Astrocyte of the cerebellum (primary cell): ENCODE data around the gene CAMTA1.

Experiments used
- DNase-seq: peaks from one replicate; pipeline ENCODE4 v3.0.0-alpha.2; 2011; ENCODE audit warnings: low read depth
- H3K4me3 ChIP-seq: 2 replicates; pipeline ENCODE4 v1.5.1; 2011; ENCODE audit warnings: mild to moderate bottlenecking, low read depth, low read length, moderate library complexity
- in situ Hi-C: cut with HindIII; loops from 2 replicates; pipeline ENCODE4 v1.10.0; 2017; ENCODE audit warnings: low sequenced_read_pairs
- TF ChIP-seq, protein P1 (sequence below): IDR thresholded peaks from 2 replicates; pipeline ENCODE4 v1.5.1; 2012; ENCODE audit warnings: low read length, low read depth, moderate library complexity, mild to moderate bottlenecking; ENCODE audit errors: missing control alignments

The CAMTA1 gene

DNA sequence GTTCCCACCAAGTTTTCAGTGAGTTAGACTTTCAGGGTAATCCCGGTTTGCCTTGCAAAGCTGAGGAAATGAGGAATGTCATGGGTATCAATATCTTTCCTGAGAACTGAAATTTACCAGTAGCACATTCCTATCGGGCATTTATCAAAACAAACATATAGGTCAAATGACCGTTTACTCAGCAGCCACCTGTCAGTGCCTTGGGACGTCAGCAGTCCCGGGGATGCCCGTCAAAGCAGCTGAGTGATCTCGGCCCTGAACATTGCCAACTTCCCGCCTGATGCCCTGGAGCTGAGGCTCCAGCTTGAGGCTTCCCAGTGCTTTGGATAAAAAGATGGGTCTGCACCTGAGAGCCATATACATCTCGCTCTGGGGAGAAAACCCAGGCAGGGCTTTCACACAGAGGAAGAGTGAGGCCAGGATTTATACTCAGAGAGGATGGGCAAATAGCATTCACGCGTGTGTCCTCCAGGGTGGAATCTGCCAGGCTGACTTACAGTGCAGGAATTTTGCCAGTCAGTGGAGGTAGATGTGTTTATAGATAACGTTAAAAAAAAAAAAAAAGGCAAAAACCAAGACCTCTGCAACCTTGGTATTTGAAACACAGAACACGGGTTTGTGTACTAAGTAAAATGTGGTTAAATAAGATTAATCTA lies 550.1 kb downstream of the CAMTA1 start:
- in situ Hi-C loops = no loop called here
- H3K4me3 ChIP-seq = no peak overlapping the region
- no peak for DNase-seq
- TF ChIP-seq, protein P1, sequence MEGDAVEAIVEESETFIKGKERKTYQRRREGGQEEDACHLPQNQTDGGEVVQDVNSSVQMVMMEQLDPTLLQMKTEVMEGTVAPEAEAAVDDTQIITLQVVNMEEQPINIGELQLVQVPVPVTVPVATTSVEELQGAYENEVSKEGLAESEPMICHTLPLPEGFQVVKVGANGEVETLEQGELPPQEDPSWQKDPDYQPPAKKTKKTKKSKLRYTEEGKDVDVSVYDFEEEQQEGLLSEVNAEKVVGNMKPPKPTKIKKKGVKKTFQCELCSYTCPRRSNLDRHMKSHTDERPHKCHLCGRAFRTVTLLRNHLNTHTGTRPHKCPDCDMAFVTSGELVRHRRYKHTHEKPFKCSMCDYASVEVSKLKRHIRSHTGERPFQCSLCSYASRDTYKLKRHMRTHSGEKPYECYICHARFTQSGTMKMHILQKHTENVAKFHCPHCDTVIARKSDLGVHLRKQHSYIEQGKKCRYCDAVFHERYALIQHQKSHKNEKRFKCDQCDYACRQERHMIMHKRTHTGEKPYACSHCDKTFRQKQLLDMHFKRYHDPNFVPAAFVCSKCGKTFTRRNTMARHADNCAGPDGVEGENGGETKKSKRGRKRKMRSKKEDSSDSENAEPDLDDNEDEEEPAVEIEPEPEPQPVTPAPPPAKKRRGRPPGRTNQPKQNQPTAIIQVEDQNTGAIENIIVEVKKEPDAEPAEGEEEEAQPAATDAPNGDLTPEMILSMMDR = no peak

DNA sequence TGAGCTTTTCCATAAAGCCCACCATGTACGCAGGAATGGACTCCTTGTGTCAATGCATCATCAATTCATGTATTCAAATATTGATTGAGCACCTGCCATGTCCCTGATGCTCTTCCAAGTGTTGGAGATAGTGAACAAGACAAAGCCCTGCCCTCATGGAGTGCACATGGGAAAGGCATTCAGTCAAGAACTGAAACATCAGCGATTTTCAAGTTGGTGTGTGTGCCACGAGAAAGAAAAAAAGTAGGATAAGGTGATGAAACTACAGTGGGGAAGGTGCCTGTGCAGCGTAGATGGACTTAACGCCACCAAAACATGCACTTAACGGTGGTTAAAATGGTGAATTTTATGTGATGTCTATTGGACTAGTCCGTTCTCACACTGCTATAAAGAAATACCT lies 553.2 kb downstream of the CAMTA1 start:
- no peak for DNase-seq
- in situ Hi-C loops = no loop called here
- H3K4me3 ChIP-seq = no peak overlapping the region
- TF ChIP-seq, protein P1 = no peak

DNA sequence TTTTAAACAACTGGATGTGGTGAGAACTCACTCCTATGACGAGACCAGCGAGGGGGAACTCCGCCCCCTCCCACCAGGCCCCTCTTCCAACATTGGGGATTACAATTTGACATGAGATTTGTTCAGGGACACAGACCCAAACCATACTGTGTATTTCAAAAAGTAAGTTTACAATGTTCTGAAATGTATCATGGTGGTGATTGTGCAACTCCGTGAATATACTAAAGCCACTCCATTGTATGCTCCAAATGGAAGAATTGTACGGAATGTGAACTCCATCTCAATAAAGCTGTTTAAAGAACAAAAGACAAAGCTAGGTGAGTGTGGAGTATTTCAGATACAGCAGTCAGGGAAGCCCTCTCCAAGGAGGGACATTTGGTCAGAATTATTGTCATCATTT lies 553.8 kb downstream of the CAMTA1 start:
- no peak overlapping the region for H3K4me3 ChIP-seq
- in situ Hi-C loops = no loop called here
- no peak for DNase-seq
- TF ChIP-seq, protein P1 = no peak

DNA sequence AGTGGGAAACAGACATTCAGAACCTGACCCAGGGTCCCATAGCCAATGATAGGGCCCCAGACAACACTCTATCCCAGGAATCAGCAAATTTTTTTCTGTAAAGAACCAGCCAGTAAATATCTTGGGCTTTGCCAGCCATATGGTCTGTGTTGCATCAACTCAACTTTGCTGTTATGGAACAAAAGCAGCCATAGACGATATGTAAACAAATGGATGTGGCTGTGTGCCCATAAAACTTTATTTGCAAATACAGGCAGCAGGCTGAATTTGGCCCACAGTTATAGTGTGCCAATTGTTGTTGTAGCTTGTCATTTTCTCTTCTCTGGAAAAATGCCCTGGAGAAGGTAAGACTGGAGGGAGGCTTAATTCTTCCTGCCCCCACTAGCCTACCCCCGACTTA lies 554.7 kb downstream of the CAMTA1 start:
- in situ Hi-C loops = no loop called here
- H3K4me3 ChIP-seq = no peak overlapping the region
- TF ChIP-seq, protein P1 = no peak
- DNase-seq = no peak

DNA sequence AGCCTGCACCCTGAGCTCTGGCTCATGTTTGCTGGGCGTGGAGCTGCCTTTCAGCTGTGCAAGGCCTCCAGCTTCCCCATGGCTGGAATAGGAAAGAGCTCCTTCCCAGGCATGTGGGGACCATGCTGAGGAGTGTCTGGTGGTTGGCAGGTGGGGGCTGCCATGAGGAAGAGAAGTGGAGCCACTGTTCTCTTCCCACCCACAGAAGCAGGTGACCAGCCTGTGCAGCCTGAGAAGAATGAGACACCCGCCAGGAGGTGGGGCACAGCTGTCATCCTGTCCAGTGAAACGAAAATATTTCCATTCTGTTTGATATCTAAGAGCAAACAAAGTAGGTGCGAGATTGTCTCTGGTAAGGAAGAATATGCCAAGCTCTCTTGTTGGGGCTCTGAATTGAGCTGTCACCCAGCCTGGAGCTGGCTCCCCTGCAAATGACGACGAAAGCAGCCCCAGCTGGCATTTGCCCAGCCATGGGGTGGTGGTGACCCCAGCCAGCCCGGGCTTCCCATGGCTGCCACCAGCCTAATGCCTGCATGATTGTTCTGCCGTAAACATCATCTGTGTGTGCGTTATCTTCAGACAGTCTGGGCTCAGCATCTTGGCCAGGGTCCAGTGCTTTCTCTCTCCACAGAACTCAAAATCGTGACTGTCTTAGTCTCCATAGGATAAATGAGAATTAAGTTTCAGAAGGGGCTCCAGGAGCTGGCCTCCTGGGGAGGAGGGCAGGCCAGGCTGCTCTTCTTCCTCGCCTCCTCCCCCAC lies 556.1 kb downstream of the CAMTA1 start:
- H3K4me3 ChIP-seq = no peak overlapping the region
- no peak for DNase-seq
- TF ChIP-seq, protein P1 = no peak
- in situ Hi-C loops = no loop called here

DNA sequence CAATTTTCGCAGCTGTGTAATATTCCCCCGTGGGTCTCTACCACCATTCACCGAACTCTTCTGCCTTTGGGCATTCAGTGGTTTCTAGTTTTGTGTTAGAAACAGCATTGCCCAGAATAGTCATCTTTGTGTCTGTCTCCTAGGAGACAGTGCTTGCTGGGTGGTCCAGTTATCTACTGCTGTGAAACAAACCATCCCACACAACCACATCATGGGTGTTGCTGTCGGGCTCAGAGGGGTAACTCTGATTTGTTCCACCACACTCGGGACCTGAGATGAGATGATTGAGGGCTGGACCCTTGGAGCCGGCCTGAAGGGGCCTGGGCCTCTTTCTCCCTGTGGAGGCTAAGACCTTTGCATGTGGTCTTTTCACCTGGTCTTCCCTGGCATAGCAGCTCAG lies 558.6 kb downstream of the CAMTA1 start:
- DNase-seq = no peak
- TF ChIP-seq, protein P1 = no peak
- in situ Hi-C loops = no loop called here
- H3K4me3 ChIP-seq = no peak overlapping the region
